NCI-H1092 (cell line): Measurements from ENCODE around the gene MXD3.
"Not testable (repeated sequence)": the region's sequence is repeated elsewhere in the genome, so short reads cannot be mapped to it uniquely, and the experiment has no call there.

ENCODE experiments used
- DNase-seq: peaks from one replicate; lab custom pipeline; 2025; lab: John Stamatoyannopoulos, UW

The MXD3 gene

DNA sequence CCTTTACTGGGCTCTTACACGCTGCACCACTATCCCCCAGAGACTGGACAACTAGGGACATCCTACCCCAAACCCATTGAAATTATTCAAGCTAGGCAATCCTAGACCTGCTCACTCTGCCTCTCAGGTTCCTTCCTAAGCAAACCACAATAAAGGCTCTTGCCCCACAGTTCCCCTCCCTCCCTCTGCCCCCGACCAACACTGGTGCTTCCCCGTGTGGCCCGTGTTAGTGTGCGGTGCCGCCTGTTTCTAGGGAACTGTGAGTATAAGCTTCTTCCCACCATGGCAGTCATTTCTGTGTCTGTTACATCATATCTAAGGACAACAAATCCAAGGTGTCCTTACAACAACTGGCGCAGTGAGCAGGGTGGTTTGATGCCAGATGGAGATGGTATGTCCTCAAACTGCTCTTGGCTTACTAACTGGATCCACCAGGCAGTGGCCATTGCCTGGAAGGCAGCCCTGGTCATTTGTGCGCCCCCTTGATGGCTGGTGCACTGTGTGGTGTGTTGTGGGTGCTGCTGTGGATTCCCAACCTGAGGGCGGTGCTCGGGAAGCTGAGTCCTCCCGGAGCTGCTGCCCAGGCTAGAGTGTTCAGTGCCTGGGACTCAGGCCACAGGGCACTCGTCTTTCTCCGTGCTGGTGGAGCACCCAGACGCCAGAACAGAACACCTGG lies 8.4 kb upstream of the MXD3 start:
- no peak for DNase-seq

DNA sequence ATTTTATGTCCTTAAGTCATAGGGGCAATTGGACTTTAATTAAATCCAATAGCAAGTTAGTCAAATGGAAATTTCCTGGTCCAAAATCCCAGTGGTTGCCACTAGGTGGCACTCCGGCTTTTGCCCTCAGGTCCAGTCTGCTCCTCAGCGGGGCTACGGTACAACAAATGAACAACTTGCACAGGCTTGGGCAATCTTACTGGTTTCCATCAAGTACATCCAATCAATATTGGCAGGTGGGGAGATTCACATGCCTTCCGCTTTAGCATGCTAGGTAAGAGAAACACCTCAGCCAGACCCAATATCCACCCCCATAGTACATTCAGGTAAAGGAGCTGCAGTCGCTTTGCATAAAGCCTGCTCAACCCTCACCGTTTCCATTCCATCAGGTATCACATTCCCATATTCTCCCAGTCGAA lies 6.3 kb upstream of the MXD3 start:
- DNase-seq, result peak; percentile 21

DNA sequence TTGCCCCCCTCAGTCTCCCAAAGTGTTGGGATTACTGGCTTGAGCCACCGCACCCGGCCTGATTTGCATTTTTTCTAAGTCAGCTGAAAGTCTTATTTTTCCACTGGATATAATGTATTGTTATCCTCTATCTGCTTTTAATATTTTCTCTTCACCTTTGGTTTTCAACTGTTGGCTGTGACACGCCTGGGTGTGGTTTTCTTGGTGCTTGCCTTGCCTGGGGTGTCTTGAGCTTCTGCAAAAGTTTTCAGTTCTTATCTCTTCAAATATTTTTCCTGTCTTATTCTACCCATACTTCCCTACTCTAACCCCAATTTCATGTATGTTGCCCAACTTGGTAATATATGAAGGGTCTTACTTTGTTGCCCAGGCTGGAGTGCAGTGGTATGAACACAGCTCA lies 4.3 kb upstream of the MXD3 start:
- DNase-seq, result no peak

DNA sequence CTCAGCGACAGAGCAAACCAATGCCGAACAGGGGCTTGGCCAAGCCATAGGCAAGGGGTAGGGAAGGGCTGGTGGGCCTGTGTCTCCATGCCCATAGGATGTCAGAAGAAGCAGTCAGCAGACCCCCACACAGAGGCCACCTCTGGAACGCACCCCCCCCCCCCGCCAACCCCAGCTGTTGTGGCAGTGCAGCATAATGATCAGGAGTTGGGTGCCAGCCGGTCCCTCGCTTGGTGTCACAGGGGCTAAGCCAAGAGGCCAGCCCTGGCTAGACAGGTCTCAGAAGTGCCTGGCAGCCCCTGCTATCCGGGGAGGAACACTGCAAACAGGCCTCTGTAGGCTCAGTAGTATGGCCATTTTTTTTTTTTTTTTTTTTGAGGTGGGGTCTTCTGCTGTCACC lies 3.7 kb upstream of the MXD3 start:
- no peak for DNase-seq

DNA sequence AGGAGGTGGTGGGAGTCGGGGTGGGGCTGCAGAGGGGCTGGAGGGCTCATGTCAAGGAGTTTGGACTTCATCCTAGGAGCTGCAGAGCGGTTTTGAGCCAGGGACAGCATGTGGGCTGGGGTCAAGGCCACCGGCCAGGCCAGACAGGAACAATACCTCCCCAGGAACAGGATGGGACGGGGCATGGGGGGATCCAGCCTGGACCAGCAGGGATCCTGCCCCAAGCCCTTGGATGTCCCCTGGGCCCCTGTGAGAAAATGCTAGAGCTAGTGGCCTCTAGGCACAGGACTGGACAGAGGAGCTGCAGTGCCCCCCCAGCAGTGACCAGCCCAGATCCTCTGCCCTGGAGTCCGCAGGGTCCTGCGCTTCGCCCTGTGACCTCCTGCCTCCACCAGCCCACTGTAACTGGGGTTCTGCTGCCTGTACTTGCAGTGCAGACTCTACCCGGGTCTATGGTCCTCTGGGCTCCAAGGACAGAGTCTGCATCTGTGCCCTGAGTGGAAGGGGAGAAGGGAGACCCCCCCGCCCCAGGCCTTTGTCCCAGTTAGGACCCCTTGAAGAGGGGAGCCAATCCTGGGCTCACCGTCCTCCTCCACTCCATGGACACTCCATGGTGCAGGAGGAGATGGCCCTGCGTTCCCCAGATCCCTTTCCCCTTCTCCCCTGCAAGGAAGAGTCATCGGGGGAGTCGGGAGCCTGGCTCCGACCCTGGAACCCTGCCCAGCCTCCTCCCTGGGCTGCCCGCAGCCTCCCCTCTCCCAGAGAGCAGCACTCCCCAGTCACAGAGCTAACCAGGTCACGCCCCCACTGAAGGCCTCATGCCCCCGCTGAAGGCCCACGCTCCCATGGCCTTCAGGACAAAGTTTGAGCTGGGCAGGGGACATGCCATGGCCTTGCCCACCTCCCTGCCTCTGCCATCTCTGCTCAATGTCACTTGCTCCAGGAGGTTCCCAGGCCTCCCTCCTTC lies 3.0 kb upstream of the MXD3 start:
- DNase-seq, result no peak

DNA sequence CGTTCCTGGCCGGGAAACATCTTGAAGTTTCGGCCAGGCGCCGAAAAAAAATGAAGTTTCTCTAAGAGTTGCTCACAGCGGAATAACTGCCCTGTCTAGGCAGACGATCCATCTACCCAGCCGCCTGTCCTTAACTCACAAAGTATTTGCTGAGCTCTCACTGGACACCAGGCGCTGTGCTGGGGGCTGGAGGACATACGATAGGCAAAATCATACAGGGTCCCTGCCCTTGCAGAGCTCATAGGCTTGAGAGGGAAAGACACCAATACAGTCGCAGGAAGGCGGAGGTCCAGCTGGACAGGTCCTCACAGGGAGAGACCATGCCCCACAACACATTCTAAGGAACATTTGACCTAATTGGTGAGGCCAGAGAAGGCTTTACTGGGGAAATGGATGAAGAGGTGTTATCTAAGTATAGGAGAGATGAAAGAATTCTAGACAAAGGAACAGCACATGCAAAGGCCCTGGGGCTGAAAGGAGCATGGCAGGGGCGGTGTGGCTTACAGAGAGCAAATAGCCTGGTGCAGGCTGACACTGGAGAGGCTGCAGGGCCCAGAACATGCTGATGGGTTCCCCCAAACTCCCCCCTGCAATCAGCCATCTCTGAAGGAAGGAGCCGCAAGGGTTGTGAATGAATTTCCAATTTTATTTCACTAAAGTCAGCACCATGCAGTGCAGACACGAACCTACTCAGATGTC lies 2.0 kb upstream of the MXD3 start:
- DNase-seq, result no peak

DNA sequence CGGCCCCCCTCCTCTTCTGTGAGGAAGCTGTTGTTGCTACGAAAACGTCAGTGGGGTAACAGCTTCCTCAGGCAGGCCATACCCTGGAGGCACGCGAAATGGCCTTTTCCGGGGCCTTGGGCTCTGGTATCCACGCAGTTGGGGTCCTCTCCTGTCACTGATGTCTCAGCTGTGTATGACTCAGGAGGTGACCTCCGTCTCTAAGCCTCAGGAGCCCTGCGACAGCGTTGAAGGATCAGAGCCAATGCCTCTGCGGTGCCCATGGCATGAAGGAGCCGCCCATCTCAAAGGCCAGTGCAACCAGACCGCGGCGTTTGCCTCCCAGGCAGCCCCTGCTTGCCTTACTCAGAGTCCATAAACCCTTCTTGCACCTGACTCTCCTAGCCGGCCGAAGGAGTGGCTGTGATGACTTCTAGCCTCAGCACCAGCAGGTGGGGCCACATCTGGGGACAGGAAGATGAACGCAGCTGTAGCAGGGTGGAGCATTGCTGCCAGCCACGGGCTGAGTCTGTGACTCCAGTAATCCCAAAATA lies 1.0 kb upstream of the MXD3 start:
- DNase-seq, result no peak

DNA sequence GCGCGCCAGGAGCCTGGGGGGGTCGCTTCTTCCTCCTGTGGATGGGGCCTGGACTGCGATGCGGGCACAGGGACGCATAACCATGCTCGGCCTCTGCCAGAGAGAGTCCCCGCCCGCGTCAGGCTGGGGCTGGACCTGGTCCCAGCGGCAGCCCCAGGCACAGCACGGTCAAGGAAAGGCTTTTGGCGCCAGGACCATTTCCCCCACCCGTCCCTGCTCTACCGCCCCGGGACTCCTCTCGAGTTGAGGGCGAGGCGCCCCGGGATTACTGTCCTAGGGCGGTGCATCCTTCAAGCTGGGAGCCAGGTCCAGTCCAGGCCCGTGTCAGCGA lies 341 bp downstream of the MXD3 start:
- DNase-seq, result no peak

DNA sequence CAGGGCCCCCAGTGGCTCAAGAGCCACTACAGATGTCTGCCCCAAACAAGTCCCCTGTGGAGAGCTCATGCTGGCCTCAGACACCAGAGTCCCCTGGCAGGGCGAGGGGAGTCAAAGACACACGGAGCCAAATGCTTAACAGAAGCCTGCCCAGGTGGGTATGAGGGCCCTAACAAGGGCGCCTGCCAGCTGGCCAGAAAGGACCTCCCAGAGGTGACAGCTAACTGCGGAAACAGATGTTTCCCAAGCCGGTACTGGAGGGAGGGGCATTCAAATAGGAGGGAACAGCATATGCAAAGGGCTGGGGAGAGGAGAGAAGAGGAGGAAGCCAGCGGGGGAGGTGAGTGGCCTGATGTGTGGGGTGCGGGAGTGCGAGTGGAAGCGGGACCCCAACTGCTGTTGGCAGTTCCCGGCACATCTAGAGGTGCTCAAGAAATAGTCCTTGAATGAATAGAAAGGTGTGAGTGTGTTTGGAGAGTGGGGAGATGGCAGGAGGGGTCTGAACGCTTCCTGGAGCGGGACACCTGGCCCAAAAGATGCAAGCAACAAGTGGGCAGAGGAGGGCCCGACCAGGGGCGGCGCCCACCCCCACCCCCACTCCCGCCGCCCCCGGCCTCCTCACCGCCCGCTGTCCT lies 824 bp downstream of the MXD3 start:
- peak; percentile 22 for DNase-seq

DNA sequence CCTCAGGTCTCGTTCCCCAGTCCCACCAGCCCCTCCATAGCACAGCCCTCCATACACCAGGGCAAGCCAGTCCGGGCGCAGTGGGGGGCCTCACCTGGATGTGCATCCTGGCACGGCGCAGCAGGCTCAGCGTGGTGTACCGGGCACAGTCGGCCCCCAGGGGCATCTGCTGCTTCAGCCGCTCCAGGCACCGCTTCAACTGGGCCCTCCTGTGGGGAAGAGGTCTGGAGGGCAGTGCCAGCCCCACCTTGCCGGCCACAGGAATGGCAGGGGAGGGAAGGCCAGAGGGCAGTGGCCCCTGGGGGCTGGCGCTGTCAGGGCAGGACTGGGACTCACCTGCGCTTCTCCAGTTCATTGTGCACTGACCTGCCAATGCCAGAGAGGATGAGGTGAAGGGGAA lies 1.4 kb downstream of the MXD3 start:
- no peak for DNase-seq

DNA sequence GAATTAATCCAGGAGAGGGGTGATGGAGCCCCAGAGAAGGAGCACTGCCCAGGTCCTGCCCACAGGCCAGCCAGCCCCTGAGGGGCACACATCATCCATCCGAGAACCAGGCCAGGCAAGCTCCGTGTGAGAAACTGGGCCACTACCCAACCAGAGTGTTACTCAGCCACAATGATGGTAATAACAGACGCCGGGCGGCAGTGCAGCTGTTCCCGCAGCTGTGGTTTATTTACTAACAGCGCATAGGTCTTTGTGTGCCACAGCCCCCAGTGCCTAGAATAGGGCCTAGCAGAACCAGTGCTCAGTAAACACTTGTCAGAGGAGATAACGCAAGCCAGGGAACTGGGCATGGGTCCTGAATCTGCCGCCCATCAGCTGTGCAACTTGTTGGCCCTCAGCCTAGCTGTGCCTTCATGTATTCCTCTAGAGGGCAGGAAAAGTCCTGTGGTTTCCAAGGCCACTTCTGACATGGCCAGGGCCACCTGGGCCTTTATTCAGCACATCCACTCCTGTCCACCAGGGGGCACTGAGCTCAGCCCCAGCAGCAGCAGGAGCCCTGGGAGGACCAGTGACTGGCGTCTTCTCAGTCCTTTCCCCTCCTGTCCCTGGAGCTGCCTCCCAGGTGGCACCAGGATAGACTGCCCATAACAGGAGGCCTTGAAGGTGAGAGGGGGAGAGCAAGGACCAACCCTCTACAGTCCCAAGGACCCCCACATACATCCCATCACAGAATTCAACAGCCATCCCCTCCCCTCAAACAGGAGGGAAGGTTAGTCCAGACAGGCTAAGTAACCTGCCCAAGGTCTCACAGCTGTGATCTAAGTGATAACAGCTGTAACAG lies 2.1 kb downstream of the MXD3 start:
- DNase-seq, result no peak

DNA sequence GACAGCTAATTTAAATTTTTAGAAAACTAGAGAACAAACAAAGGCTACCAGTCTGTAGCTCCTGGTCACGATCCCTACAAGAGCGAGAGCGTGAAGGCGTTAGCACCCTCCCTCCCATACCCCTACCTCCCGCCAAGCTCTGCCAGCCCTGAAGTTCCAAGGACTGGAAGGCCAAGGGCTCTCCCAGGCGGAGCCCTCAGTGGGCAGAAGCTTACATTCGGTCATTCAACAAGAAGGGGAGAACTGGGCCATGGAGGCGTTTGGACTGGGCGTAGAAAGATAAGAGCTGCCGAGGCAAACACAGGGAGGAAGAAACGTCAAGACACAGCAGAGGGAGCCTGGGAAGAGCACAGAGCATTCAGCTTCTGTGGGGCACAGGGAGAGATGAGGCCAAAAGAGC lies 3.0 kb downstream of the MXD3 start:
- no peak for DNase-seq

DNA sequence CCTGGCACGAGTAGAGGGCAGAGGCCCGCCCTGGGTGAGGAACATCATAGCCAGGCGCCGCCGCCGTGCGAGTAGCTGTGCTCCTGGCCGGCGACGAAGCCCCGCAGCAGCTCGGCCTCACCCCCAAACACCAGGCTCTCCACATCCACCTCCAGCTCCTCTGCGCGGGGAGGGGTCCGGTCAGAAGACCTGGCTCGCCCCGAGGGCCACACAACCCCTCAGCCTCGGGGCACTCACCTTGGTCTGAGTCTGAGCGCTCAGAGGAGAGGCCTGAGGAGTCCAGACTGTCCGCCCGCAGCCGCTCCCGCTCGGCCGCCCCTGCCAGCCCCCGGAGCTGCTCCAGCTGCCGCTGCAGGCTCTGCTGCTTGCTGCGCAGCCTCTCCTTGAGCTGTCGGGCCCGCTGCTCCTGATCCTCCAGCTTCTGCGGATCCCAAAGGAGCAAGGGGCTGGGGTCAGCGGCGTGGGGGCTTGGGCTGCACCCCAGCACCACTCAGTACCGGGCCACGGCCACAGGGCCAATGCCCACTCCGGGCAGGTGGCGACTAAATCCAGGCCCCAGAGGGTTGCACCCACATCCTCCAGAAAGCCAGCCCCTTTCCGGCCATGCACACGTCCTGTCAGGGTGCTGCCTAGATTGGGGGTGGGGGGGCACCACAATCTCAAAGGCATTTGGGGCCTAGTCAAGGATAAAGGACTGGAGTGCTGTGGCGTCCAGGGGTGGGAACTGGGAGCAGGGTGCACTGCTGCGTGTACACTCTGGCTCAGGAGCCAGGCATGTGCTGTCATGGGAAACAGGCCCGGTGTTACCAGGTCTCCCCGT lies 3.9 kb downstream of the MXD3 start:
- DNase-seq, result no peak

DNA sequence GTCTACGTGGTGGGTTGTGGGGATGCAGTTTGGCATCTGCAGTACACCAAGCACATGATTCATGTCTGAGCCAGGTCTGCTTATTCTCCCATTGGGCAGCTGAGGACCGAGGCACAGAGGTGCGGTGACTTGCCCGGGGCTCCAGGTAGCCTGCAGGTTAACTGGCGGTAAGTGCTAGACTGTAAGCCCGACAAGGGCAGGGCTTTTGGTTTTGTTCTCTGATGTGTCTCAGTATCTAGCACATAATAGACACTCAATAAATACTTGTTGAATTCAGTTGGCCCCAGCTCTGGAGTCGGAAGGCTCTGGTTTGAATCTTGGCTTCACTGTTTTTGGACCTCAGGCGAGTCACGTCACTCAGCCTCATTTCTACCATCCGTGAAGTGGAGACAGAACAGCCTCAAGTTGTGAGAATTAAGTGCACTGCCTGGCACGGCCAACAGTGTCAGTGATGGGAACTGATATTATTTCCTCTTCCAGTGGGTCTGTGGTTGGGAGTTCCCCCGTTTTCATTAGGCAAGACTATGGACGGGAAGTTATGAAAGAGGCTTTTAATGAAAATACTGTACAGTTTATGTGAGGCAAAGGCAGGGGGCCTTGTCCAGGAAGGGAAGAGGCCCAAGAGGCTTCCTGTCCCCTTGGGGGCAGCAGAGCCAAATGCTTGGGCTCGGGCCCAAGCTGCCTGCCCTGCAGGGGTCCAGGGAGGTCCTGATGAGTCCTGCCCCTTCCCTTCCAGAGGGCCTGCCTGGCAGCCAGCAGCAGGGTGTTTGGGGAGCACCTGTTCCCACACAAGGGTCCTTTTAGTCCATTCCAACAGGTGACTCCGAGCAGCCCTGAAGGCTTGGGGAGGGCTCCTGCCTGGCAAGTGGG lies 4.8 kb downstream of the MXD3 start:
- no peak for DNase-seq

DNA sequence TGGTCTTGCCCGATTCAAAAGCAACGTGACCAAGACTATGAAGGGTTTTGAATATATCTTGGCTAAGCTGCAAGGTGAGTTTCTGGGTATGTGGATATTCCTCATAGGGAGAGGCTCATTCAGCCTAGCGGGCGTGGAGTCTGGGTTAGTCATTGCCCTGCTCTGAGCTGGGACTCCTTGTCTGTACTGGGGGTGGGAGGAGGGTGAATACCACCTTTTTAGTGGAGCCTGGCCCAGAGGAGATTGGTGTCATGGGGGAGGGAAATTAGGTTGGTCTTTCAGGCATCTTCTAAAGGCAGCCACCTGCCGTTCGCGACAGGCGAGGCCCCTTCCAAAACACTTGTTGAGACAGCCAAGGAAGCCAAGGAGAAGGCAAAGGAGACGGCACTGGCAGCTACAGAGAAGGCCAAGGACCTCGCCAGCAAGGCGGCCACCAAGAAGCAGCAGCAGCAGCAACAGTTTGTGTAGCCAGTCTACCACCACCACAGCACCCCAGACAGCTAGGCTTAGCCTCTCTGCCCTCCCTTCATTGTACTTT lies 5.5 kb downstream of the MXD3 start:
- not testable (repeated sequence) for DNase-seq

DNA sequence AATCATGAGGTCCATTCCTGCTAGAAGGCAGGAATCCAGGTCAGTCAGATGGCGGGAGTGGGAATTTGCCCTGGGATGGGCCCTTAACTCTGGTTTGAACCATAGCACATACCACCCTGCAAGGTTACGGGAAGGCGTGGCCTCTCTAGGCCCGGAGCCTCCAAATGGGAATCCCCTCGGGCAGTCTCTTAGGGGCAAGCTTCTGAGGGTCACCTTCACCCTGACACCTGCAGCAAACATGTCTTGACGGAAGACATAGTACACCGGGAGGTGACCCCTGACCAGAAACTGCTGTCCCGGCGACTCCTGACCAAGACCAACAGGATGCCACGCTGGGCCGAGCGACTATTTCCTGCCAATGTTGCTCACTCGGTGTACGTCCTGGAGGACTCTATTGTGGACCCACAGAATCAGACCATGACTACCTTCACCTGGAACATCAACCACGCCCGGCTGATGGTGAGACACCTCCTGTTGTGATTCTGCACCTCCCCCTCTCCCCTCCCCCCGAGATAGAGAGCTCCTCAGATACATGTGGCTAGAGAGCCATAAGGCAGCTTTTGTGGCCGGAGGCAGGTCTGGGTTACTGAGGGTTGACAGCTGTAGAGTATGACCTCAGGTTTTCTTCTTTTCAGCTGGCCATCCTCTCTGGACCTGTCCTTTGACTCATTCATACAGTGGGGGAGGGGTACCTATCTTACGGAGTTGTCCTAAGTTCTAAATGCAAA lies 7.1 kb downstream of the MXD3 start:
- no peak for DNase-seq

DNA sequence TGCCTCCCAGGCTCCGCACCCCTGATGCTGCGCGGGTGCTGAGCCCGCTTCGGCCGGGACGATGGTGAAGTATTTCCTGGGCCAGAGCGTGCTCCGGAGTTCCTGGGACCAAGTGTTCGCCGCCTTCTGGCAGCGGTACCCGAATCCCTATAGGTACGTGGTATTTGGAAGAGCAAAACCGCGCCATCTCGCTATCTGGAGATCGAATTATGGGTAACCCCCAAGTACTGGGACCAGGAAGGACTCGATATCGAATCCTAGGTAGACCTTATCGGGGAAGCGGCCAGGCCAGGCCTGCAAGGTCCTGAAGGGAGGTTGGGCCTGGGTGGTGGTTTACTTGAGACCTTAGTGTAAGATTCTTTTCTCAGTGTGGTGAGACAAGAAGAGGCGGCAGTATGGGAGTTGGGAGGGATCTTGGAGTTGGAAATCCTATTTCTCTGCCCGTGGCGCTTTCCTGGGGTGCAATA lies 7.7 kb downstream of the MXD3 start:
- DNase-seq, result no peak
